GM12878 (cell line): ENCODE measurements around the gene NRSN2. TPM values are rescaled to one million over a fixed set of nuclear protein-coding genes. Genes with fewer than 3 reads are reported as not detected.

Experiments
- ATAC-seq: fragments of 200-7000 bp; cut with Tn5 transposase; 3 replicates; pipeline ENCODE4 v1.9.1; 2020; ENCODE audit warnings: mild to moderate bottlenecking, moderate library complexity
- Bru-seq: library from RNA; stranded (reverse); fragments of 400-500 nt; gene quantifications from one replicate; lab custom pipeline; 2021; lab: Mats Ljungman, UMichigan
- BruChase-seq, 2 experiments: library from RNA; stranded (reverse); fragments of 400-500 nt; gene quantifications; one replicate each; lab custom pipeline; 2021; lab: Mats Ljungman, UMichigan
- BruUV-seq: library from RNA; stranded (reverse); fragments of 400-500 nt; replicated peaks from 2 replicates; lab custom pipeline; 2021; lab: Mats Ljungman, UMichigan
- CTCF ChIA-PET: fragments of 300-600 bp; sonication (Branson Sonifier 250); formaldehyde crosslinking; extraction: SDS; loops from one replicate; lab custom pipeline; 2021; ENCODE audit warnings: inconsistent platforms; lab: Yijun Ruan, JAX
- POLR2A ChIA-PET: fragments of 350-600 bp; formaldehyde crosslinking; extraction: SDS; loops from one replicate; lab custom pipeline; 2021; ENCODE audit warnings: inconsistent platforms; lab: Charles Lee
- RAD21 ChIA-PET: fragments of 300-600 bp; sonication (Branson Sonifier 250); formaldehyde crosslinking; loops from one replicate; lab custom pipeline; 2023; ENCODE audit warnings: antibody characterized with exemption; ENCODE audit not compliant: unreplicated experiment; lab: Charles Lee
- SMC1A ChIA-PET: fragments of 300-600 bp; sonication (Branson Sonifier 250); formaldehyde crosslinking; loops from one replicate; lab custom pipeline; 2023; ENCODE audit not compliant: unreplicated experiment, uncharacterized antibody; lab: Charles Lee
- DNase-seq: peaks from one replicate; pipeline ENCODE4 v3.0.0-alpha.2; 2011; ENCODE audit warnings: low read depth, low spot score
- FAIRE-seq: peaks from 3 replicates; lab custom pipeline; 2011; peaks lifted over from hg19 to GRCh38; lab: Jason Lieb, UNC
- H2AFZ ChIP-seq: 2 replicates; pipeline ENCODE4 v1.6.0; 2011; ENCODE audit warnings: low read depth, low read length, control low read depth; ENCODE audit not compliant: control insufficient read depth
- H3K27ac ChIP-seq: 2 replicates; pipeline ENCODE4 v1.5.1; 2011; ENCODE audit warnings: control low read depth; ENCODE audit not compliant: control insufficient read depth, insufficient read depth
- H3K27me3 ChIP-seq, 2 experiments: replicated peaks in 1 of 2; 2 replicates each; pipeline versions ENCODE4 v1.6.0 to v1.6.1; 2011; ENCODE audit warnings: low read length in 1 of 2; ENCODE audit not compliant: control insufficient read depth in 2 of 2, insufficient read depth in 2 of 2
- H3K36me3 ChIP-seq, 2 experiments: 2 replicates each; pipeline ENCODE4 v1.5.1; 2011; ENCODE audit warnings: low read length in 1 of 2; ENCODE audit not compliant: control insufficient read depth in 2 of 2, insufficient read depth in 2 of 2
- H3K4me1 ChIP-seq: 2 replicates; pipeline ENCODE4 v1.6.1; 2011; ENCODE audit warnings: mild to moderate bottlenecking, low read length, moderate library complexity, mixed read lengths; ENCODE audit not compliant: control insufficient read depth, insufficient read depth
- H3K4me2 ChIP-seq: 2 replicates; pipeline ENCODE4 v1.6.0; 2011; ENCODE audit warnings: control low read depth; ENCODE audit not compliant: control insufficient read depth, insufficient read depth
- H3K4me3 ChIP-seq: fragments of 200-600 bp; sonication (generic); 2 replicates; pipeline ENCODE4 v1.5.1; 2016
- H3K79me2 ChIP-seq: 2 replicates; pipeline ENCODE4 v1.6.0; 2011; ENCODE audit warnings: low read length; ENCODE audit not compliant: control insufficient read depth, insufficient read depth
- H3K9ac ChIP-seq: 2 replicates; pipeline ENCODE4 v1.8.0; 2011; ENCODE audit warnings: low read length, control low read depth, mixed read lengths; ENCODE audit not compliant: control insufficient read depth, insufficient read depth
- H3K9me3 ChIP-seq: replicated peaks from 3 replicates; pipeline ENCODE4 v1.5.1; 2011; ENCODE audit warnings: mild to moderate bottlenecking, low read length; ENCODE audit not compliant: control insufficient read depth, insufficient read depth
- H4K20me1 ChIP-seq: 2 replicates; pipeline ENCODE4 v1.6.0; 2011; ENCODE audit not compliant: control insufficient read depth, insufficient read depth
- GATAD2B ChIP-seq: fragments of 450-650 bp; conservative IDR thresholded peaks from 2 replicates; pipeline ENCODE4 v1.6.1; 2017; ENCODE audit warnings: low read depth, mild to moderate bottlenecking, moderate library complexity
- HDGF ChIP-seq: fragments of 450-650 bp; IDR thresholded peaks from 2 replicates; pipeline ENCODE4 v1.6.1; 2016; ENCODE audit warnings: antibody characterized with exemption
- MYB ChIP-seq: fragments of 150-350 bp; IDR thresholded peaks from 2 replicates; pipeline ENCODE4 v1.6.1; 2014; ENCODE audit warnings: mild to moderate bottlenecking, low read depth, low read length, borderline replicate concordance
- NR2C2 ChIP-seq: IDR thresholded peaks from 2 replicates; pipeline ENCODE4 v1.6.1; 2011; ENCODE audit warnings: borderline replicate concordance, low read depth; ENCODE audit not compliant: control insufficient read depth, insufficient read length
- NRF1 ChIP-seq: conservative IDR thresholded peaks from 2 replicates; pipeline ENCODE4 v1.6.1; 2011; ENCODE audit warnings: mild to moderate bottlenecking, low read depth, low read length, improper control_type of control experiment
- PBX3 ChIP-seq: IDR thresholded peaks from 2 replicates; pipeline ENCODE4 v1.6.1; 2011; ENCODE audit warnings: mild to moderate bottlenecking, low read depth, low read length, moderate library complexity; ENCODE audit not compliant: insufficient replicate concordance
- RAD51 ChIP-seq: fragments of 450-650 bp; IDR thresholded peaks from 2 replicates; pipeline ENCODE4 v1.6.1; 2016; ENCODE audit warnings: moderate library complexity, mild to moderate bottlenecking, inconsistent platforms
- RB1 ChIP-seq: fragments of 450-650 bp; formaldehyde crosslinking; IDR thresholded peaks from 2 replicates; pipeline ENCODE4 v1.6.1; 2017; ENCODE audit warnings: mild to moderate bottlenecking, borderline replicate concordance
- RBBP5 ChIP-seq: fragments of 200-600 bp; sonication (generic); conservative IDR thresholded peaks from 2 replicates; pipeline ENCODE4 v1.6.1; 2016
- TARDBP ChIP-seq: IDR thresholded peaks from 2 replicates; pipeline ENCODE4 v1.6.1; 2016; ENCODE audit warnings: borderline replicate concordance
- USF1 ChIP-seq: IDR thresholded peaks from 2 replicates; pipeline ENCODE4 v1.6.1; 2011; ENCODE audit warnings: borderline replicate concordance, low read depth, mild to moderate bottlenecking, moderate library complexity, mixed read lengths, low read length; ENCODE audit not compliant: insufficient read depth; ENCODE audit errors: extremely low read length
- ZNF217 ChIP-seq: fragments of 450-650 bp; IDR thresholded peaks from 2 replicates; pipeline ENCODE4 v1.6.1; 2017; ENCODE audit warnings: antibody characterized with exemption, mild to moderate bottlenecking
- ZNF24 ChIP-seq: fragments of 450-650 bp; IDR thresholded peaks from 2 replicates; pipeline ENCODE4 v1.6.1; 2017; ENCODE audit warnings: antibody characterized with exemption, mild to moderate bottlenecking
- ZNF384 ChIP-seq: IDR thresholded peaks from 2 replicates; pipeline ENCODE4 v1.6.1; 2012; ENCODE audit warnings: low read depth, mild to moderate bottlenecking, low read length, improper control_type of control experiment, borderline replicate concordance
- WGBS: methylation state at CpG from one replicate; pipeline ENCODE4 v1.1.6; 2016; ENCODE audit warnings: low lambda C conversion rate; ENCODE audit not compliant: insufficient replicate concordance, insufficient coverage; ENCODE audit errors: missing lambda C conversion rate; 5-methylcytosine and 5-hydroxymethylcytosine counted together
- in situ Hi-C: fragments of 300-500 bp; cut with MboI; formaldehyde crosslinking; loops from 9 replicates; pipeline ENCODE4 v1.14.3; 2018; ENCODE audit warnings: mixed read lengths
- intact Hi-C: fragments of 100-400 bp; cut with micrococcal nuclease; formaldehyde crosslinking; loops from one replicate; pipeline ENCODE4 v1.14.2; 2022; ENCODE audit not compliant: unreplicated experiment
- long read RNA-seq, 2 experiments: library from polyadenylated mRNA; unstranded; transcript quantifications; one replicate each; pipeline ENCODE4 v2.0.0, GENCODE V29; 2019 to 2020
- polyA minus RNA-seq, 3 experiments: library from RNA; depleted of rRNA, polyadenylated mRNA; stranded (reverse); fragments of >200 nt; gene quantifications; 2 replicates each; pipeline ENCODE4 v1.2.3, GENCODE V29; 2011
- polyA plus RNA-seq, 11 experiments: library from polyadenylated mRNA; depleted of rRNA in 4 of 11; unstranded in 6 of 11; stranded (reverse) in 5 of 11; fragments of >200 nt; fragmentation: Nextera tagmentation in 4 of 11; fragmentation: Illumina TruSeq in 1 of 11; extraction: Ambion mirVana in 4 of 11; extraction: Trizol in 1 of 11; gene quantifications; 1 replicate in 1 of 11; 2 replicates in 10 of 11; pipeline versions ENCODE4 v1.2.1 to v1.2.3, GENCODE V29; 2011 to 2016; ENCODE audit warnings: inconsistent platforms in 2 of 11, missing spikeins in 2 of 11, low read depth in 1 of 11
- total RNA-seq, 4 experiments: library from RNA; depleted of rRNA in 3 of 4; stranded (reverse); fragments of >200 nt in 3 of 4; fragmentation: Illumina TruSeq in 1 of 4; extraction: Trizol in 1 of 4; gene quantifications; 2 replicates each; pipeline versions ENCODE4 v1.2.1 to v1.2.3, GENCODE V29; 2013 to 2021
- TF ChIP-seq, protein P1 (sequence below): fragments of 450-650 bp; IDR thresholded peaks from 2 replicates; pipeline ENCODE4 v1.6.1; 2017; ENCODE audit warnings: borderline replicate concordance

Gene NRSN2
- 6.5 and 14.6 TPM in 2 replicates for total RNA-seq (2013; cell fraction: nucleolus; rRNA removed)
- total RNA-seq (2014; rRNA removed) (9.1 and 10.5 TPM in 2 replicates), total RNA-seq (2014; rRNA removed; fragmentation: Illumina TruSeq; extraction: Trizol) (6.9 and 8.9 TPM in 2 replicates), total RNA-seq (2021) (21.9 and 24.7 TPM in 2 replicates), polyA plus RNA-seq (2011; rRNA removed) (3.7 and 8.0 TPM in 2 replicates), polyA plus RNA-seq (2014; fragmentation: Illumina TruSeq; extraction: Trizol) (14.6 and 16.9 TPM in 2 replicates), polyA plus RNA-seq (2014; fragmentation: Nextera tagmentation; extraction: Ambion mirVana) (1 to 10 TPM; 6.2 to 7.6 TPM), polyA plus RNA-seq (2014; rRNA removed) (18.9 and 24.3 TPM in 2 replicates), polyA plus RNA-seq (2016; fragmentation: Nextera tagmentation; extraction: Ambion mirVana) (10 to 100 TPM; 26.4 to 32.4 TPM), polyA minus RNA-seq (2011; rRNA and poly(A)+ RNA removed) (4.2 and 10.8 TPM in 2 replicates), Bru-seq, nascent RNA (percentile 57 among the genes with signal in this experiment), BruChase-seq, experiment 1, labeled RNA remaining after a 6-hour chase (percentile 56 among the genes with signal in this experiment), BruChase-seq, experiment 2, labeled RNA remaining after a 2-hour chase (percentile 53 among the genes with signal in this experiment)
- polyA plus RNA-seq (2011; ENCODE audit: low read depth): 8.1 TPM
- polyA plus RNA-seq (2011; cell fraction: cytosol; rRNA removed): 23.6 and 25.3 TPM in 2 replicates
- 11.4 and 15.6 TPM in 2 replicates for polyA plus RNA-seq (2011; cell fraction: nucleus; rRNA removed)
- 14.9 and 15.2 TPM in 2 replicates for polyA plus RNA-seq (2012)
- polyA minus RNA-seq (2011; cell fraction: cytosol; rRNA and poly(A)+ RNA removed): 5.3 and 7.7 TPM in 2 replicates
- 1.5 and 3.3 TPM in 2 replicates for polyA minus RNA-seq (2011; cell fraction: nucleus; rRNA and poly(A)+ RNA removed)
- long read RNA-seq, experiment 1, transcript NRSN2-202 (4 exons, 2,088 nt): major isoform, 6 of 6 reads
- long read RNA-seq, experiment 1, partial matches to known transcripts: 0 of 6 reads
- long read RNA-seq, experiment 1, other reads (novel, unspliced or antisense): 0 of 6 reads
- long read RNA-seq, experiment 2, partial matches to known transcripts: 0 of 3 reads
- long read RNA-seq, experiment 2, other reads (novel, unspliced or antisense): 1 of 3 reads

DNA sequence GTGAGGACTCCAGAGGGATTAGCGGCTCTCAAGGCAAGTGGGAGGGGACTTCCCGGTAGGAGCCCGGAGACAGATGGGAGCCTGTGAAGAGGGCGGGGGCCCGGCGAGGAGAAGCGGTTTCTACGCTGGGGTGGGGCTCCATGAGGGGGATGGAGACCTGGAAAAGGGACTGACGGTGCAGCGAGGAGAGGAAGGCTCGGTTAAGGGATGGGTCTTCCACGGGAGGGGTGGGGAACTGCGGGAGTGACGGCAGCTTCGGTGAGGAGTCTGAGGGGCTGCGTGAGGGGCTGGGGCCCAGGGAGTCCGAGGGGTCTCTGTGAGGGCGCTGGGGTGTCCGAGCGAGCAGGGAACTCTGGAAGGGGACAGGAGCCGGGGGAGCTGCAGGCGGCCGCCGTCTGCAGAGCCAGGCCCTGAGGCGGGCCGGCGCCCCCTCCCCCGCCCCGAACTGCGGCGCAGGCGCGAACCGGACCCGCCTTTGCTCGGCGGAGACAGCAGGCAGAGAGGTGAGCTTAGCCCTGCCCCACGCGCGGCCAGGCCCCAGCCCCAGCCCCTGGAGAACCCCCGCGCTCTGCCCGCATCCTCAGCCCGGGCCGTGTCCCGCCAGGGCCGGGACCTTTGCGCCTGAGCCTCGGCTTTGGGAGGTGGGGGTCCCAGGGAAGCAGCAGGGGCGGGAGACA is at the start of gene NRSN2:
Gene NRSN2, plus strand, starts transcription at position 472 of the 677 bp plus-strand sequence. CDS start 2,533 bp downstream, outside the sequence.
- H3K79me2 ChIP-seq: peaks cover 4% of the 10 kb centered on the region; the same call in 1 of the 2 replicates
- peak within 1 kb of the TSS; percentile 83 for H3K4me3 ChIP-seq
- peak within 1 kb of the TSS; percentile 83 for H3K4me2 ChIP-seq
- H3K4me1 ChIP-seq: 0 out of 2 replicates have a peak, but pooled peaks cover 3% of the 10 kb centered on the region
- ChIA-PET RAD21 (interaction anchor here (0.6 to 1.3 kb wide), 4 partner anchors 16 to 197 kb away, joined by 3 to 4 read pairs (median 4); partner anchors contain the start of gene CSNK2A1), POLR2A (interaction anchor here (0.7 to 1.7 kb wide), 5 partner anchors 17 to 50 kb away, joined by 3 to 9 read pairs (median 3); partner anchors contain the start of genes SOX12 and ZCCHC3), CTCF (interaction anchor here (0.8 to 3.6 kb wide), 3 partner anchors 16 to 392 kb away, joined by 3 to 27 read pairs (median 3); no protein-coding TSS in a partner anchor), SMC1A (interaction anchor here (1.1 to 1.8 kb wide), 3 partner anchors 9 to 50 kb away, joined by 3 to 6 read pairs (median 4); no protein-coding TSS in a partner anchor)
- H4K20me1 ChIP-seq: no peaks in the 10 kb centered on the region
- intact Hi-C loops (no loop called here), in situ Hi-C loops (no loop called here)
- H3K9ac ChIP-seq: peak within 1 kb of the TSS; percentile 70
- no TSS peak for BruUV-seq
- no peaks in the 10 kb centered on the region; a peak in 2 of 4 replicates for H3K36me3 ChIP-seq
- peak; percentile 79 for ATAC-seq
- H3K9me3 ChIP-seq: no peaks in the 10 kb centered on the region
- H2AFZ ChIP-seq: peak within 1 kb of the TSS; percentile 73
- no peak for DNase-seq
- WGBS: under 1% methylated on average over 31 of the region's 50 CpGs
- H3K27ac ChIP-seq: peak within 1 kb of the TSS; percentile 73
- no peaks in the 10 kb centered on the region for H3K27me3 ChIP-seq
- no peak for FAIRE-seq
- TF ChIP-seq NRF1 (peak; percentile 35; the same call in 1 of the 2 replicates), TARDBP (no peak), RB1 (no peak), PBX3 (no peak), ZNF24 (no peak), GATAD2B (0 out of 2 replicates have a peak, but pooled peaks have one; percentile 30), RAD51 (no peak), ZNF384 (no peak), USF1 (no peak), RBBP5 (no peak), HDGF (no peak), ZNF217 (no peak), NR2C2 (no peak), MYB (no peak)
- TF ChIP-seq, protein P1, sequence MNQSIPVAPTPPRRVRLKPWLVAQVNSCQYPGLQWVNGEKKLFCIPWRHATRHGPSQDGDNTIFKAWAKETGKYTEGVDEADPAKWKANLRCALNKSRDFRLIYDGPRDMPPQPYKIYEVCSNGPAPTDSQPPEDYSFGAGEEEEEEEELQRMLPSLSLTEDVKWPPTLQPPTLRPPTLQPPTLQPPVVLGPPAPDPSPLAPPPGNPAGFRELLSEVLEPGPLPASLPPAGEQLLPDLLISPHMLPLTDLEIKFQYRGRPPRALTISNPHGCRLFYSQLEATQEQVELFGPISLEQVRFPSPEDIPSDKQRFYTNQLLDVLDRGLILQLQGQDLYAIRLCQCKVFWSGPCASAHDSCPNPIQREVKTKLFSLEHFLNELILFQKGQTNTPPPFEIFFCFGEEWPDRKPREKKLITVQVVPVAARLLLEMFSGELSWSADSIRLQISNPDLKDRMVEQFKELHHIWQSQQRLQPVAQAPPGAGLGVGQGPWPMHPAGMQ: no peak
